Cerebellar cortex (tissue), 1 donor: ENCODE data around the gene SEBOX.

ENCODE experiments used
- DNase-seq: peaks from one replicate; pipeline ENCODE4 v3.0.0-alpha.2; 2015; ENCODE audit warnings: low spot score

Gene SEBOX

DNA sequence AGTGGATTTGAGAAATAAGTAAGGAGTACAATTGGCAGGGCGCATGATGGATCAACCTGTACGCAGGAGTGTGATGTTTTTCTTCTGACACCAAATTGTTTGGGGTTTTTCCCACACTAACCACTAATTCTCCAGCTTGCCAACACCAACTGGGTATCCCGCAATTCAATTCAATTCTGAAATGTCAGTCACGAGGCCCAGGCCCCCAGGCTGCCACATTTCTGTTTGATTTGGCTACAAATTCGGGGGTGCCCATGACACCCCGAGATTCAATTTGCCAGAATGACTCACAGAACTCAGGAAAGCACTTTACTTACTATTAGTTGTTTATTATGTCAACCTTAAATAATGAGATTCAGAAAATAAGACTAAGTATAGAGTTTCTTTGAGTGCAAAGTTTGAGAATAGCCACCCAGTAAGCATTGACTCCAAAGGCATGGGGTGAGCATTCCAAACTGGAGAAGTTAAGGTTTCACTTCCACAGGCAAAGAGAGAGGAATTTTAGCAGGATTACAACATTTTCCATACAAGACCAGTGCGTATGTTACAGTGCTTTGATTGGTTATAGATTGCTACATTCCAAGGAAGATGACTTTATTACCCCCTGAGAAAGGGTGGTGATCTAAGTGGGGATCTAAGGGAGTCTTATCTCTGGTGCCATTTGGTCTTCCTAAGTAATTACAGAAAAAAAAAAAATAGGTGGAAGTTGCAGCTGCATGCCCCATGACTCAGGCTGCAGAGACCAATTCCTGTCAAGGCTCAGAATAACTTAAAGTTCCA lies 29.5 kb upstream of the SEBOX start:
- no peak for DNase-seq

- peak; percentile 66 for DNase-seq
These were observed 27.5 kb upstream of the SEBOX start for GRCh38 chr17:28392491-28392890.

GRCh38 chr17:28391401-28391800 lies 26.4 kb upstream of the SEBOX start:
- DNase-seq: no peak

- DNase-seq: no peak
These were observed 26.0 kb upstream of the SEBOX start for GRCh38 chr17:28390984-28391383.

GRCh38 chr17:28390563-28390962 lies 25.6 kb upstream of the SEBOX start:
- DNase-seq: no peak

GRCh38 chr17:28390141-28390540 lies 25.1 kb upstream of the SEBOX start:
- no peak for DNase-seq

DNA sequence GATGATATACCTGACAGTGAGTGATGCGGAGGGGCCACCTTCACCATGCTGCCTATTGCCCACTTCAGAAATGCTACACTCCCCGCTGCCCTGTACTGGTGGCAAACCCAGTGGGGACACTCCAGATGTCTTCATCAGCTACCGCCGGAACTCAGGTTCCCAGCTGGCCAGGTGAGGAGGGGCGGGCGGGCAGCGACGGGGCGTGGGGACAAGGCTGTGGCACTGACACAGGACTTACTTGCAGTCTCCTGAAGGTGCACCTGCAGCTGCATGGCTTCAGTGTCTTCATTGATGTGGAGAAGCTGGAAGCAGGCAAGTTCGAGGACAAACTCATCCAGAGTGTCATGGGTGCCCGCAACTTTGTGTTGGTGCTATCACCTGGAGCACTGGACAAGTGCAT lies 23.1 kb upstream of the SEBOX start:
- DNase-seq: no peak

DNA sequence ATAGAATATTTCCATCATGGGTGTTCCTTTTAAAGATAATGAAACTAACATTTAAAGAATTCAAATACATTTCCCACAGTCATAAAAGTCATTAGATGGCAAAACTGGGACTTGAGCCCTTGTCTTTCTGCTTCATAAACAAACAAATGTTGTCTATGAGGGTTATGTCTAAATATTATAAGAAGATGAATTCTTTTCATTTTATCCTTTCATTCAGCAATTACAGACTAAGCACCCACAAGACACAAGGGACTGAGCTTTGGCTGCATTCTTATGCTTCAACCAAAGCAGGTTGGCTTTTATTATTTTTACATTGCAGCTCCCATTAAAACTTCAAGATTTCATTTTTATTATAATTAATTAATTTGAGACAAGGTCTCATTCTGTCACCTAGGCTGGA lies 21.4 kb upstream of the SEBOX start:
- DNase-seq: no peak

DNA sequence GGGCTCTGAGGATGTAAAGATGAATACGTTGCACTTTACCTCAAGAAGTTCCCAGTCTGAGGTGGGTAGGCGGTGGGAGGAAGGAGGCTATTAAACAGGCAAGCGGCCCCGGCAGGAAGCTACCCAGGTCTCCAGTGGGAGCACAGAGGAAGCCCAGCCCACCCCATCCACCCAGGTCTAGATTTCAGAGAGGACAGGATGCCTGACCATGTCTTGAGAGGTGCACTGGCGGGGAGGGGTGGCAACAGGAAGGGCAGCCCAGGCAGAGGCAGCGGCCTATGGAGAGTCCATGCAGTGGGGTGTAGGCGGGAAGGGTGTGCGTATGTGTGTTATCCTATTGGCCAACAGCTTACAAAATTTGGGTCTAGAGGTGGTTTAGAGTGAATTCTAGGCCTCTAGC lies 20.4 kb upstream of the SEBOX start:
- DNase-seq: no peak

DNA sequence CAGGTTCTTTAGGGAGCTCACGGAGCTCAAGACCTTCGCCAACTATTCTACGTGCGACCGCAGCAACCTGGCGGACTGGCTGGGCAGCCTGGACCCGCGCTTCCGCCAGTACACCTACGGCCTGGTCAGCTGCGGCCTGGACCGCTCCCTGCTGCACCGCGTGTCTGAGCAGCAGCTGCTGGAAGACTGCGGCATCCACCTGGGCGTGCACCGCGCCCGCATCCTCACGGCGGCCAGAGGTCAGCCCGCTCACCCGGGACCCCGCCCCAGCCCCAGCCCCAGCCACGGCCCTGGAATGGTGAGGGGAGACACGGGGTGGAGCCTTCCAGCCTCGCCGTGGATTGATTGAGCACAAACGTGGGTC lies 20.0 kb upstream of the SEBOX start:
- DNase-seq: no peak

DNA sequence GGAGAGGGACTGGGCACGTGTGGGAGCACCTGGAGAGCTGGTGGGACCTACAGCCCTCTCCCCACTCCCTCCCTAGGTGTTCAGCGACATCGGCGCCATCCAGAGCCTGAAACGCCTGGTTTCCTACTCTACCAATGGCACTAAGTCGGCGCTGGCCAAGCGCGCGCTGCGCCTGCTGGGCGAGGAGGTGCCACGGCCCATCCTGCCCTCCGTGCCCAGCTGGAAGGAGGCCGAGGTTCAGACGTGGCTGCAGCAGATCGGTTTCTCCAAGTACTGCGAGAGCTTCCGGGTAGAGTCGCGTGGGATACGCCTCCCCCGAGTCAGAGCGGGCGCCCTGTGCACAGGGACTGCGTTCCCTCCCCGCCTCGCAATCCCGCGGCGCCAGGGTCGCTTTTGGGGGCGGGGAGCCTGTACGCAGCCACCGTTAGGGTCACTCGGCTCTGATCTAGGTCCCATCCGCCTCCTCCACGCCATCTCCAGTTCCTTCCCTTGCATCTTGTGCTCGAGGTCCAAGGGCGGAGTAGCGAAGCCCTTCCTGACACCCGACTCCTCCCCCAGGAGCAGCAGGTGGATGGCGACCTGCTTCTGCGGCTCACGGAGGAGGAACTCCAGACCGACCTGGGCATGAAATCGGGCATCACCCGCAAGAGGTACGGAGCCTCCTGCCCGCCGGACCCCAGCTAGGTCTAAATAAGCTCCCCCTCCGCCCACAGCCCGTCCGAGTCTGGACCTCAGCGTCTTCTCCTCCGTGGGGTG lies 19.5 kb upstream of the SEBOX start:
- no peak for DNase-seq

DNA sequence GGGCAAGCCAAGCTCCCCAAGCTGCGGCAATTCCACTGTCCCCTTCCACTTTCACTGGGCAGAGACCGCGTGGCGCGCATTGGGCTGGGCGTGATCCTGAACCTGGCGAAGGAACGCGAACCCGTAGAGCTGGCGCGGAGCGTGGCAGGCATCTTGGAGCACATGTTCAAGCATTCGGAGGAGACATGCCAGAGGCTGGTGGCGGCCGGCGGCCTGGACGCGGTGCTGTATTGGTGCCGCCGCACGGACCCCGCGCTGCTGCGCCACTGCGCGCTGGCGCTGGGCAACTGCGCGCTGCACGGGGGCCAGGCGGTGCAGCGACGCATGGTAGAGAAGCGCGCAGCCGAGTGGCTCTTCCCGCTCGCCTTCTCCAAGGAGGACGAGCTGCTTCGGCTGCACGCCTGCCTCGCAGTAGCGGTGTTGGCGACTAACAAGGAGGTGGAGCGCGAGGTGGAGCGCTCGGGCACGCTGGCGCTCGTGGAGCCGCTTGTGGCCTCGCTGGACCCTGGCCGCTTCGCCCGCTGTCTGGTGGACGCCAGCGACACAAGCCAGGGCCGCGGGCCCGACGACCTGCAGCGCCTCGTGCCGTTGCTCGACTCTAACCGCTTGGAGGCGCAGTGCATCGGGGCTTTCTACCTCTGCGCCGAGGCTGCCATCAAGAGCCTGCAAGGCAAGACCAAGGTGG lies 16.3 kb upstream of the SEBOX start:
- peak; percentile 44 for DNase-seq

DNA sequence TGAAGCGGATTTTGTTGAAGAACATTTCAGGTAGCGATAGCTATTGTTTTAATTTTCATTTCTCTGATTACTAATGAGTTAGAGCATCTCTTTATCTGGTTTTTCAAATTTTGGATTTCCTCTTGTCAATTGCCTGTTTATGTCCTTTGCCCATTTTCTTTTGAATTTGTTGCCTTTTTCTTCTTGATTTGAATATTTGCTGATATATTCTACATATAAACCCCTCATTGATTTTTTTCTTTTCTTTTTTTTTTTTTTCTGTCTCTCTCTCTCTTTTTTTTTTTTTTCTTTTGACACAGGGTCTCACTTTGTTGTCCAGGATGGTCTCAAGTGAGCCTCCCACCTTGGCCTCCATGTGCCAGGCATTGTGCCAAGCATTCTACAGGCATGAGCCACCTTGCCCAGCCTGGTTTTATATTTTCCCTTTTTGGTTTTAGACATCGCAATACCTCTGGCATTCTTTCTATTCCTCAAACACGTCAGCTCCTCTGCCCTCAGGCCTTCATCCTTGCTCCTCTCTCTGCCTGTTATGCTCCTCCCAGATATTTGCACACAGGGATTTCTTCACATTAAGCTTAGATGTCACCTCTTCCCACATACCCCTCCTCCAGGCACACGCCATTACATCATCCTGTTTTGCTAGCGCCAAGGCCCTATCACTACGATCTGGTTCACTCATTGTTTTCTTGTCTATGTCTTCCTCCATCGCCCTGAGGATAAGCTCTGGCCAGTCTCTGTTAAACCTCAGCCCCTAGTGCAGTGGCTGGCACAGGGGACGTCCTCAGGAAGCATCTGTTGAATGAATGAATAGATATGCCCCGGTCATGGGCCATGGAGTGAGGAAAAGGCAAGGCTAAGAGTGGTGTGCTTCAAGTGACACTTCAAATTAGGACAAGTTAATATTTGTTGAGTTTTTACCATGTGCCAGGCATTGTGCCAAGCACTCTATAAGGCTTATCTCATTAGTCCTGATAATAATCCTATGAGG lies 15.1 kb upstream of the SEBOX start:
- DNase-seq: no peak

GRCh38 chr17:28372945-28373274 lies 7.9 kb upstream of the SEBOX start:
- DNase-seq: no peak

GRCh38 chr17:28372203-28372944 lies 7.4 kb upstream of the SEBOX start:
- DNase-seq: peak; percentile 44

DNA sequence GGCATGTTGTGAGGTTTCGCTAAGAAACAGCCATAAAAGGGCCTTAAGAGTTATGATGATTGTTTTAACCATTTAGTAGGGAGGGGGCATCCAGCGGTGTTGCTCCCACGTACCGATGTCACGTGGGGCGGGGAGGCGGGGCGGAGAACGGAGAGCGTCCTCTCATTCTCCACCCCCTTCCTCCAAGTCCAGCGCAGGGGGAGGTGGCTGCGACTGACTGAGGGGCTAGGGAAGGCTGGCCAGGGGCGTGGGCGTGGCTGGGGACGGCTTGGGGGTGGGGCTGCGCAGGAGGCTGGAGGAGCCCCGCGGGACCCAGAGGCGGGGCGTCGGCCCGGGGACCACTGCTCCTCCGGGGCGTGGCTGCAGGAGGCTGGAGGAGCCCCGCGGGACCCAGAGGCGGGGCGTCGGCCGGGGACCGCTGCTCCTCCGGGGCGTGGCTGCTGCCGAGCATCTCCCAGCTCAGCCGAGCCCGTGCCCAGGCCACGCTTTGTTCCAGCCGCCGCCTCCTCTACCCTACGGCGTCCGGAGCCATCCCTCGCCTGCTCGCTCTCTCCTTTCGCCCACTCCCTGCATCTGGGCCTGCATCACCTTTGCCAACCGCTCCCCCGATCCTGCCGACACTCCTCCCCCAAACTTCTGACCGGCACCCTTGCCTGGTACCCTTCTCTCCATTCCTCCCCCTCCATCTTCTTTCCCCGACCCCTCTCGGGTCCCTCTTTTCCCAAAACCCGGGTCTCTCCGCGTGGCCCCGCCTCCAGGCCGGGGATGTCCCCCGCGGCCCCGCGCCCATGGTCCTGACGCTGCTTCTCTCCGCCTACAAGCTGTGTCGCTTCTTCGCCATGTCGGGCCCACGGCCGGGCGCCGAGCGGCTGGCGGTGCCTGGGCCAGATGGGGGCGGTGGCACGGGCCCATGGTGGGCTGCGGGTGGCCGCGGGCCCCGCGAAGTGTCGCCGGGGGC lies 6.5 kb upstream of the SEBOX start, which contains the start of gene SARM1:
SARM1 (plus strand) TSS at position 450 of the 958 bp plus-strand sequence; CDS start at position 789, 339 bp downstream.
- peak; percentile 92 for DNase-seq

GRCh38 chr17:28370744-28371103 lies 5.7 kb upstream of the SEBOX start:
- DNase-seq: no peak

DNA sequence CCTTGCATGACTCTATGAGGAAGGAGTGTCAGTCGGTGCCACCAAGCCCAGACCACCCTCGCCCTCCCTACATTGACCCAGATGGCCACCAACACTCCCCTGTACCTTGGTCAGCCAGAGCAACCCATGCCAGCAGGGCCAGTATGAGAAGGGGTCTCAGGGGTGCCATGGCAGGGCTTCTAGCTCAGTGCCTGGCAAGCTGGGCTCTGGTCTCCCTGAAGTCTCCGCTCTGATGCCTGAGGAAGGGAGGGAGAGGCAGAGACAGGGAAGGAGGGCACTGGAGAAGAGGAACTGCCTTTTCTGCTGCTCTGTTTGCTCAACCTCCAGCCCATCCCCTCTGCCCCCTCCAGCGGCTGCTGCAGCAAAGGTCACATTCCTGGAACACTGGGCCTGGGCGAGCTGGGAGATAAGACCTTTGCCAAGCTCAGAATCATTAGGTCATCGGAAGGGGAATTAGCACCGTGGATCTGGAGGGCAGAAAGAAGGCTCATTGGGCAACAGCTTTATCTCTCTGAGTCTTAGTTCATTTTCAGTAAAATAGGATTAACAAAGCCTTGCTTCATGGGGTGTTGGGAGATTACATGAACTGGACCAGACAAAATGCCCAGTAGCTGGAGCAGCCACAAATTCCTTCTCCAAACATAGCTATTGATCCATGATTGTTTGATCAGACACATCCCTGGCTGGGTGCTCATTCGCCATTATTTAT lies 5.2 kb upstream of the SEBOX start, which contains the start of gene VTN:
VTN (minus strand) TSS at position 273 of the 709 bp plus-strand sequence; CDS start at position 169, 104 bp downstream.
- DNase-seq: peak; percentile 56

- peak; percentile 35 for DNase-seq
These were observed 4.7 kb upstream of the SEBOX start for GRCh38 chr17:28369684-28370034.
